Thyroid gland (tissue), 4 donors: Measurements from ENCODE around the gene SOSTDC1. TPM values are rescaled to one million over a fixed set of nuclear protein-coding genes. Genes with fewer than 3 reads are reported as not detected.
A peak's percentile ranks its signal among the peaks of the same experiment; 100 is the strongest.

ENCODE experiments used
- DNase-seq, 2 donors: peaks; one replicate each; pipeline ENCODE4 v3.0.0-alpha.2; 2019
- H3K27ac ChIP-seq, 3 donors: fragments of 200-600 bp; sonication (generic); 1 replicate in 2 of 3; 2 replicates in 1 of 3; pipeline ENCODE4 v1.5.1; 2016 to 2019; ENCODE audit warnings: mild to moderate bottlenecking in 1 of 3, moderate library complexity in 1 of 3
- H3K27me3 ChIP-seq: fragments of 200-600 bp; sonication (generic); one replicate; pipeline ENCODE4 v1.5.1; 2019
- H3K36me3 ChIP-seq, 2 donors: fragments of 200-600 bp; sonication (generic); one replicate each; pipeline ENCODE4 v1.5.1; 2016 to 2019
- H3K4me1 ChIP-seq, 2 donors: fragments of 200-600 bp; sonication (generic); one replicate each; pipeline ENCODE4 v1.5.1; 2017 to 2019
- H3K4me3 ChIP-seq, 3 donors: fragments of 200-600 bp; sonication (generic); replicated peaks in 1 of 3; 1 replicate in 2 of 3; 2 replicates in 1 of 3; pipeline ENCODE4 v1.5.1; 2016; ENCODE audit warnings: mild to moderate bottlenecking in 1 of 3
- H3K9me3 ChIP-seq: fragments of 200-600 bp; sonication (generic); one replicate; pipeline ENCODE4 v1.5.1; 2017
- CTCF ChIP-seq, 6 experiments: fragments of 200-600 bp in 3 of 6; fragments of 450-650 bp in 3 of 6; sonication (generic) in 3 of 6; IDR thresholded peaks; one replicate each; pipeline ENCODE4 v1.5.1; 2016 to 2019; ENCODE audit warnings: antibody characterized with exemption in 6 of 6, mild to moderate bottlenecking in 2 of 6, inconsistent platforms in 1 of 6, moderate library complexity in 1 of 6
- POLR2A ChIP-seq, 2 donors: fragments of 450-650 bp; IDR thresholded peaks; one replicate each; pipeline ENCODE4 v1.6.1; 2017; ENCODE audit warnings: antibody characterized with exemption in 2 of 2, mild to moderate bottlenecking in 2 of 2, moderate library complexity in 1 of 2
- WGBS, 2 donors: methylation state at CpG; one replicate each; pipeline ENCODE4 v1.1.5; 2017; 5-methylcytosine and 5-hydroxymethylcytosine counted together
- intact Hi-C: fragments of 100-400 bp; cut with DNase I; formaldehyde crosslinking; loops from one replicate; pipeline ENCODE4 v1.15.1; 2023
- total RNA-seq, 4 donors: library from RNA; depleted of rRNA; stranded (reverse); fragments of >200 nt; gene quantifications; one replicate each; pipeline ENCODE4 v1.2.3, GENCODE V29; 2016

The SOSTDC1 gene
- total RNA-seq, 4 donors from 2014 or later, result 1.1 to 4.6 (median 2.7) TPM; not detected in 1

GRCh38 chr7:16428182-16428581 lies 37.4 kb downstream of the SOSTDC1 start:
- Histone ChIP-seq H3K36me3 (no peaks in the 10 kb centered on the region), H3K27ac (no peak overlapping the region), H3K9me3 (no peaks in the 10 kb centered on the region), H3K27me3 (no peaks in the 10 kb centered on the region), H3K4me3 (no peak overlapping the region), H3K4me1 (no peaks in the 10 kb centered on the region)
- no peak for TF ChIP-seq CTCF (IDR thresholded peaks at IDR 0.05)
- no peak for TF ChIP-seq POLR2A (IDR thresholded peaks at IDR 0.05)
- no peak for DNase-seq
- intact Hi-C loops, result no loop called here

GRCh38 chr7:16423761-16424160 lies 41.8 kb downstream of the SOSTDC1 start:
- WGBS, 2 donors, result 30 to 97% methylated on average over 1 of the region's 1 CpG
- Histone ChIP-seq H3K4me3 (no peak overlapping the region), H3K4me1 (peaks cover 13 to 20% of the 10 kb centered on the region in 2 donors), H3K36me3 (no peaks in the 10 kb centered on the region), H3K27ac (no peak overlapping the region), H3K27me3 (no peaks in the 10 kb centered on the region), H3K9me3 (no peaks in the 10 kb centered on the region)
- TF ChIP-seq POLR2A (IDR thresholded peaks at IDR 0.05) (no peak), CTCF (IDR thresholded peaks at IDR 0.05) (no peak)
- intact Hi-C loops, result no loop called here
- no peak for DNase-seq

- no peaks in the 10 kb centered on the region for H3K27me3 ChIP-seq
- WGBS, 2 donors, result 89 to 94% methylated on average over 3 of the region's 3 CpGs
- H3K27ac ChIP-seq, result no peak overlapping the region
- intact Hi-C loops, result no loop called here
- DNase-seq, result peak in 1 of 2 donors; percentile 5
- no peak overlapping the region for H3K4me3 ChIP-seq
- TF ChIP-seq CTCF (IDR thresholded peaks at IDR 0.05), result no peak
- no peak for TF ChIP-seq POLR2A (IDR thresholded peaks at IDR 0.05)
- H3K36me3 ChIP-seq, result no peaks in the 10 kb centered on the region
- H3K9me3 ChIP-seq, result no peaks in the 10 kb centered on the region
- peaks cover 13 to 20% of the 10 kb centered on the region in 2 donors for H3K4me1 ChIP-seq
Observed at GRCh38 chr7:16422917-16423316, 42.6 kb downstream of the SOSTDC1 start.

GRCh38 chr7:16422103-16422435 lies 43.5 kb downstream of the SOSTDC1 start:
- peak overlapping the region; percentile 94 to 99 (median 98) for H3K27ac ChIP-seq
- intact Hi-C loops, result no loop called here
- H3K9me3 ChIP-seq, result no peaks in the 10 kb centered on the region
- H3K36me3 ChIP-seq, result no peaks in the 10 kb centered on the region
- peaks cover 13 to 20% of the 10 kb centered on the region in 2 donors for H3K4me1 ChIP-seq
- no peak for DNase-seq
- 74 to 75% methylated on average over 1 of the region's 1 CpG for WGBS, 2 donors
- TF ChIP-seq POLR2A (IDR thresholded peaks at IDR 0.05) (no peak), CTCF (IDR thresholded peaks at IDR 0.05) (no peak)
- no peak overlapping the region for H3K4me3 ChIP-seq
- no peaks in the 10 kb centered on the region for H3K27me3 ChIP-seq

GRCh38 chr7:16421333-16422102 lies 44.0 kb downstream of the SOSTDC1 start, which contains the start of gene CRPPA:
Gene CRPPA (minus strand): TSS chr7:16421538. CDS start chr7:16421322, 216 bp downstream.
- intact Hi-C loops, result no loop called here
- H3K27ac ChIP-seq, result peak within 1 kb of the TSS; percentile 94 to 99 (median 98)
- DNase-seq, result peak; percentile 30 to 38
- no peaks in the 10 kb centered on the region for H3K9me3 ChIP-seq
- H3K4me3 ChIP-seq, result peak within 1 kb of the TSS; percentile 51 to 70 (median 63)
- no peaks in the 10 kb centered on the region for H3K36me3 ChIP-seq
- no peaks in the 10 kb centered on the region for H3K27me3 ChIP-seq
- TF ChIP-seq POLR2A (IDR thresholded peaks at IDR 0.05) (no peak), CTCF (IDR thresholded peaks at IDR 0.05) (no peak)
- peaks cover 13 to 23% of the 10 kb centered on the region in 2 donors for H3K4me1 ChIP-seq
- WGBS, 2 donors, result 21 to 33% methylated on average over 15 to 21 of the region's 50 CpGs
